ENCODE measurements around the gene CACNA1C. TPM values are rescaled to one million over a fixed set of nuclear protein-coding genes. Genes with fewer than 3 reads are reported as not detected.

CACNA1C gene
- total RNA-seq, 1 donor from 2014 or later, result 0.02 TPM

- Mint-ChIP-seq H3K4me1 (no peaks in the 10 kb centered on the region), H3K36me3 (ENCODE audit: low read depth) (no peaks in the 10 kb centered on the region), H3K27me3 (no peaks in the 10 kb centered on the region), H3K4me3 (no peak overlapping the region), H3K27ac (no peak overlapping the region), H3K9me3 (no peaks in the 10 kb centered on the region)
- intact Hi-C loops (cut with micrococcal nuclease), result no loop called here
- no peak for DNase-seq
- no peak for ATAC-seq (ENCODE audit: low read depth)
- TF ChIP-seq CTCF (IDR thresholded peaks at IDR 0.05), result no peak
- CTCF ChIA-PET, result no interaction called here
- POLR2A ChIA-PET, result no interaction called here
Observed at GRCh38 chr12:2675776-2676175, 623.0 kb downstream of the CACNA1C start.

- POLR2A ChIA-PET, result no interaction called here
- Mint-ChIP-seq H3K36me3 (ENCODE audit: low read depth) (no peaks in the 10 kb centered on the region), H3K9me3 (no peaks in the 10 kb centered on the region), H3K4me3 (no peak overlapping the region), H3K4me1 (no peaks in the 10 kb centered on the region), H3K27ac (no peak overlapping the region), H3K27me3 (no peaks in the 10 kb centered on the region)
- no peak for TF ChIP-seq CTCF (IDR thresholded peaks at IDR 0.05)
- no peak for ATAC-seq (ENCODE audit: low read depth)
- no peak for DNase-seq
- CTCF ChIA-PET, result no interaction called here
- intact Hi-C loops (cut with micrococcal nuclease), result no loop called here
Observed at GRCh38 chr12:2677142-2677880, 624.5 kb downstream of the CACNA1C start.

GRCh38 chr12:2678426-2678825, 625.6 kb downstream of the CACNA1C start:
- no peaks in the 10 kb centered on the region for H3K36me3 Mint-ChIP-seq (ENCODE audit: low read depth)
- no peaks in the 10 kb centered on the region for H3K27me3 Mint-ChIP-seq
- DNase-seq (no peak), ATAC-seq (ENCODE audit: low read depth) (no peak)
- no peaks in the 10 kb centered on the region for H3K9me3 Mint-ChIP-seq
- TF ChIP-seq CTCF (IDR thresholded peaks at IDR 0.05), result no peak
- intact Hi-C loops (cut with micrococcal nuclease), result no loop called here
- ChIA-PET POLR2A (no interaction called here), CTCF (no interaction called here)
- no peak overlapping the region for H3K27ac Mint-ChIP-seq
- no peaks in the 10 kb centered on the region for H3K4me1 Mint-ChIP-seq
- H3K4me3 Mint-ChIP-seq, result no peak overlapping the region

- Mint-ChIP-seq H3K4me3 (no peak overlapping the region), H3K9me3 (no peaks in the 10 kb centered on the region), H3K27ac (no peak overlapping the region), H3K4me1 (peaks cover under 1% of the 10 kb centered on the region), H3K36me3 (ENCODE audit: low read depth) (no peaks in the 10 kb centered on the region), H3K27me3 (no peaks in the 10 kb centered on the region)
- ChIA-PET POLR2A (no interaction called here), CTCF (no interaction called here)
- no peak for DNase-seq
- no peak for ATAC-seq (ENCODE audit: low read depth)
- no peak for TF ChIP-seq CTCF (IDR thresholded peaks at IDR 0.05)
- intact Hi-C loops (cut with micrococcal nuclease), result no loop called here
Observed at GRCh38 chr12:2679068-2679815, 626.5 kb downstream of the CACNA1C start.

GRCh38 chr12:2679816-2680675, 627.3 kb downstream of the CACNA1C start:
- DNase-seq, result no peak
- POLR2A ChIA-PET, result no interaction called here
- H3K27me3 Mint-ChIP-seq, result no peaks in the 10 kb centered on the region

More at GRCh38 chr12:2679816-2680675, 627.3 kb downstream of the CACNA1C start:
- H3K9me3 Mint-ChIP-seq, result no peaks in the 10 kb centered on the region
- ATAC-seq (ENCODE audit: low read depth), result no peak
- H3K36me3 Mint-ChIP-seq (ENCODE audit: low read depth), result no peaks in the 10 kb centered on the region
- H3K4me3 Mint-ChIP-seq, result no peak overlapping the region
- intact Hi-C loops (cut with micrococcal nuclease), result no loop called here
- CTCF ChIA-PET, result no interaction called here
- TF ChIP-seq CTCF (IDR thresholded peaks at IDR 0.05), result no peak
- peaks cover 4% of the 10 kb centered on the region for H3K4me1 Mint-ChIP-seq
- H3K27ac Mint-ChIP-seq, result no peak overlapping the region

Measured in activated B cell treated with CpG ODN at 0.5 μM for 24 hours (primary cell).